Esophagus squamous epithelium (tissue), 5 donors: ENCODE data around the gene CC2D1B. TPM values are rescaled to one million over a fixed set of nuclear protein-coding genes. Genes with fewer than 3 reads are reported as not detected.
A peak's percentile ranks its signal among the peaks of the same experiment; 100 is the strongest.

Experiments
- DNase-seq: peaks from one replicate; lab custom pipeline; 2025; lab: John Stamatoyannopoulos, UW
- H3K27ac ChIP-seq, 4 donors: fragments of 200-600 bp; sonication (generic); one replicate each; pipeline ENCODE4 v1.5.1; 2016 to 2019; ENCODE audit warnings: mild to moderate bottlenecking in 1 of 4
- H3K27me3 ChIP-seq, 4 donors: fragments of 200-600 bp; sonication (generic); 1 replicate in 3 of 4; 2 replicates in 1 of 4; pipeline versions ENCODE4 v1.5.1 to v1.6.0; 2017 to 2021; ENCODE audit warnings: antibody characterized with exemption in 1 of 4
- H3K36me3 ChIP-seq, 3 donors: fragments of 200-600 bp; sonication (generic); one replicate each; pipeline ENCODE4 v1.5.1; 2016 to 2019
- H3K4me1 ChIP-seq, 3 donors: fragments of 200-600 bp; sonication (generic); one replicate each; pipeline ENCODE4 v1.5.1; 2017 to 2019
- H3K4me3 ChIP-seq, 4 donors: fragments of 200-600 bp; sonication (generic); 1 replicate in 3 of 4; 2 replicates in 1 of 4; pipeline ENCODE4 v1.5.1; 2016 to 2019; ENCODE audit warnings: mild to moderate bottlenecking in 2 of 4, moderate library complexity in 1 of 4
- H3K9me3 ChIP-seq, 3 donors: fragments of 200-600 bp; sonication (generic); one replicate each; pipeline ENCODE4 v1.5.1; 2016 to 2019
- CTCF ChIP-seq, 6 experiments: fragments of 450-650 bp in 4 of 6; fragments of 200-600 bp in 2 of 6; sonication (generic) in 2 of 6; IDR thresholded peaks; one replicate each; pipeline ENCODE4 v1.5.1; 2016 to 2019; ENCODE audit warnings: antibody characterized with exemption in 6 of 6, mild to moderate bottlenecking in 4 of 6, moderate library complexity in 4 of 6
- POLR2A ChIP-seq, 4 donors: fragments of 450-650 bp; IDR thresholded peaks; one replicate each; pipeline ENCODE4 v1.6.1; 2017; ENCODE audit warnings: antibody characterized with exemption in 4 of 4, mild to moderate bottlenecking in 4 of 4, moderate library complexity in 3 of 4
- WGBS, 2 donors: methylation state at CpG; one replicate each; pipeline ENCODE4 v1.1.5; 2018; 5-methylcytosine and 5-hydroxymethylcytosine counted together
- intact Hi-C: fragments of 100-400 bp; cut with DNase I; formaldehyde crosslinking; loops from one replicate; pipeline ENCODE4 v1.15.0; 2022
- total RNA-seq, 4 donors: library from RNA; depleted of rRNA; stranded (reverse); fragments of >200 nt; gene quantifications; one replicate each; pipeline ENCODE4 v1.1.0, GENCODE V29; 2016
- donor health status: DM: yes; HTN: yes; CAD: no.

Gene CC2D1B
- total RNA-seq, 4 donors from 2014 or later = 16.9 to 21.2 (median 18.3) TPM

- Histone ChIP-seq H3K27me3 (no peaks in the 10 kb centered on the region), H3K9me3 (no peaks in the 10 kb centered on the region), H3K4me1 (peaks cover 10 to 36% (median 16%) of the 10 kb centered on the region in 3 donors), H3K36me3 (peaks cover 0 to 36% (median 14%) of the 10 kb centered on the region in 3 donors), H3K4me3 (peak within 1 kb of the TSS; percentile 68 to 95 (median 82)), H3K27ac (peak within 1 kb of the TSS; percentile 89 to 98 (median 94))
- DNase-seq = peak; percentile 84
- intact Hi-C loops = no loop called here
- 0 to 1% methylated on average over 41 to 50 of the region's 57 CpGs for WGBS, 2 donors
- TF ChIP-seq POLR2A (IDR thresholded peaks at IDR 0.05) = peak in 3 of 4 donors; percentile 6 to 53 (median 13)
- peak in 5 of 6 experiments; percentile 35 to 79 (median 58) for TF ChIP-seq CTCF (IDR thresholded peaks at IDR 0.05)
Measured at GRCh38 chr1:52404116-52404974, 38.3 kb upstream of the CC2D1B start, which contains the start of the genes ORC1 and PRPF38A. Gene ORC1, minus strand, starts transcription at chr1:52404423. Its CDS starts 2,200 bp downstream, at chr1:52402223. Gene PRPF38A, plus strand, starts transcription at chr1:52404602. Its CDS starts 148 bp downstream, at chr1:52404750.

GRCh38 chr1:52403566-52404115 is 37.6 kb upstream of the CC2D1B start:
- Histone ChIP-seq H3K9me3 (no peaks in the 10 kb centered on the region), H3K4me3 (peak overlapping the region; percentile 68 to 95 (median 82)), H3K4me1 (peaks cover 10 to 36% (median 16%) of the 10 kb centered on the region in 3 donors), H3K36me3 (peaks cover 0 to 29% (median 7%) of the 10 kb centered on the region in 3 donors), H3K27me3 (no peaks in the 10 kb centered on the region), H3K27ac (peak overlapping the region; percentile 89 to 98 (median 94))
- no peak for TF ChIP-seq CTCF (IDR thresholded peaks at IDR 0.05)
- 0% methylated on average over 10 to 16 of the region's 16 CpGs for WGBS, 2 donors
- DNase-seq = no peak
- intact Hi-C loops = no loop called here

- intact Hi-C loops = no loop called here
- DNase-seq = no peak
- Histone ChIP-seq H3K4me1 (peaks cover 10 to 36% (median 16%) of the 10 kb centered on the region in 3 donors), H3K36me3 (peaks cover 0 to 22% (median 0%) of the 10 kb centered on the region in 3 donors), H3K9me3 (no peaks in the 10 kb centered on the region), H3K4me3 (peak overlapping the region in 1 of 4 donors; percentile 94), H3K27ac (no peak overlapping the region), H3K27me3 (no peaks in the 10 kb centered on the region)
- WGBS, 2 donors = 44 to 45% methylated on average over 3 of the region's 3 CpGs
- TF ChIP-seq CTCF (IDR thresholded peaks at IDR 0.05) (no peak), POLR2A (IDR thresholded peaks at IDR 0.05) (no peak)
Measured at GRCh38 chr1:52402860-52403240, 36.8 kb upstream of the CC2D1B start.

DNA sequence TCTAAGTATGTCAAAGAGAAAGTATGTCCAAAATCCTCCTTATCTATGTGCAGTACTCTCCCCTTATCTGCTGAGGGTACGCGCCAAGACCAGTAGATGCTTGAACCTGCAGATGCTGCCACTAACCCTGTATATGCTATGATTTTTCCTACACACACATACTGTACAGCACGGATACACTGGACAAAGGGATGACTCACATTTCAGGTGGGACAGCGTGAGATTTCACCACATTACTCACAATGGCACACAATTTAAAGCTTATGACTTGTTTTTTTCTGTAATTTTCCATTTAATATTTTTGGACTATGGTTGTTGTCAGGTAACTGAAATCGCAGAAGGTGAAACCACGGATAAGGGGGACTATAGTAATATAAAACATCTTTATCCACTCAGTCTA is 34.1 kb upstream of the CC2D1B start:
- Histone ChIP-seq H3K4me3 (no peak overlapping the region), H3K4me1 (peaks cover 4 to 17% (median 6%) of the 10 kb centered on the region in 3 donors), H3K27ac (no peak overlapping the region), H3K27me3 (no peaks in the 10 kb centered on the region), H3K36me3 (peaks cover 0 to 10% (median 0%) of the 10 kb centered on the region in 3 donors), H3K9me3 (no peaks in the 10 kb centered on the region)
- TF ChIP-seq POLR2A (IDR thresholded peaks at IDR 0.05) (no peak), CTCF (IDR thresholded peaks at IDR 0.05) (no peak)
- intact Hi-C loops = no loop called here
- no peak for DNase-seq
- WGBS, 2 donors = 81 to 85% methylated on average over 6 of the region's 6 CpGs

DNA sequence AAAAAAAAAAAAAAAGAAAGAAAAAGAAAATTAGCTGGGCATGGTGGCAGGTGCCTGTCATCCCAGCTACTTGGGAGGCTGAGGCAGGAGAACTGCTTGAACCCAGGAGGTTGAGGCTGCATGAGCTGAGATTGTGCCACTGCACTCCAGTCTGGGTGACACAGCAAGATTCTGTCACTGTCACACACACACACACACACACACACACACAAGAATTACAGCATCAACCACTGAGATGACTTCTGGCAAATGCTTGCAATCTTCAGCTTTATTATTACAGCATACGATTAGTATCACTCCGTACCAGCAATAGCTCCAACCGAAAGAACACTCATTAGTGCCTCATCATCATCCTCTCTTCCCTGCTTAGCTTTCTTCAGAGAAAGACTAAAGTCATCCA is 33.6 kb upstream of the CC2D1B start:
- Histone ChIP-seq H3K27ac (no peak overlapping the region), H3K27me3 (no peaks in the 10 kb centered on the region), H3K9me3 (no peaks in the 10 kb centered on the region), H3K4me1 (peaks cover 4 to 15% (median 5%) of the 10 kb centered on the region in 3 donors), H3K4me3 (no peak overlapping the region), H3K36me3 (peaks cover 0 to 10% (median 0%) of the 10 kb centered on the region in 3 donors)
- intact Hi-C loops = no loop called here
- no peak for TF ChIP-seq CTCF (IDR thresholded peaks at IDR 0.05)
- no peak for TF ChIP-seq POLR2A (IDR thresholded peaks at IDR 0.05)
- WGBS, 2 donors = 91 to 92% methylated on average over 3 of the region's 3 CpGs
- no peak for DNase-seq
